Endothelial cell of umbilical vein (primary cell): ENCODE measurements around the gene MYOM3. TPM values are rescaled to one million over a fixed set of nuclear protein-coding genes. Genes with fewer than 3 reads are reported as not detected.

Experiments
- BruUV-seq: library from RNA; stranded (reverse); fragments of 400-500 nt; replicated peaks from 2 replicates; lab custom pipeline; 2021; lab: Mats Ljungman, UMichigan
- CTCF ChIA-PET: fragments of 300-600, 350-600 bp; sonication (Branson Sonifier 250); formaldehyde crosslinking; loops from one replicate; lab custom pipeline; 2021; ENCODE audit warnings: antibody characterized with exemption, inconsistent platforms; lab: Charles Lee
- POLR2A ChIA-PET: fragments of 300-600, 350-600 bp; sonication (Branson Sonifier 250); formaldehyde crosslinking; loops from one replicate; lab custom pipeline; 2021; ENCODE audit warnings: antibody characterized with exemption, inconsistent platforms; lab: Charles Lee
- DNase-seq: peaks from one replicate; pipeline ENCODE4 v3.0.0-alpha.2; 2011; ENCODE audit warnings: low read depth, low spot score
- FAIRE-seq: peaks from 2 replicates; lab custom pipeline; 2011; peaks lifted over from hg19 to GRCh38; lab: Jason Lieb, UNC
- H2AFZ ChIP-seq: 2 replicates; pipeline ENCODE4 v1.6.0; 2012; ENCODE audit warnings: low read depth, low read length, control low read depth, inconsistent platforms
- H3K27ac ChIP-seq: 2 replicates; pipeline ENCODE4 v1.5.1; 2011; ENCODE audit warnings: low read depth, mild to moderate bottlenecking, control low read depth, low read length, moderate library complexity; ENCODE audit not compliant: insufficient read depth
- H3K27me3 ChIP-seq, 2 experiments: 2 replicates each; pipeline versions ENCODE4 v1.6.0 to v1.6.1; 2011; ENCODE audit warnings: low read length in 2 of 2, mixed read lengths in 1 of 2; ENCODE audit not compliant: control insufficient read depth in 2 of 2, insufficient read depth in 2 of 2
- H3K36me3 ChIP-seq, 2 experiments: 2 replicates in 1 of 2; 3 replicates in 1 of 2; pipeline ENCODE4 v1.5.1; 2011; ENCODE audit warnings: low read length in 2 of 2, mild to moderate bottlenecking in 1 of 2, moderate library complexity in 1 of 2; ENCODE audit not compliant: control insufficient read depth in 2 of 2, insufficient read depth in 2 of 2; ENCODE audit errors: extremely low read depth in 1 of 2
- H3K4me1 ChIP-seq: 3 replicates; pipeline ENCODE4 v1.5.1; 2011; ENCODE audit warnings: mild to moderate bottlenecking, low read length; ENCODE audit not compliant: control insufficient read depth, insufficient read depth; ENCODE audit errors: extremely low read depth
- H3K4me2 ChIP-seq: 2 replicates; pipeline ENCODE4 v1.6.1; 2011; ENCODE audit warnings: low read length, control low read depth, mixed read lengths; ENCODE audit not compliant: insufficient read depth
- H3K4me3 ChIP-seq, 3 experiments: fragments of 200-600 bp in 1 of 3; sonication (generic), shearing (Covaris generic) in 1 of 3; replicated peaks in 1 of 3; 2 replicates each; pipeline ENCODE4 v1.5.1; 2011 to 2016; ENCODE audit warnings: control low read depth in 3 of 3, low read length in 3 of 3, mild to moderate bottlenecking in 2 of 3, inconsistent platforms in 1 of 3, low read depth in 1 of 3, moderate library complexity in 1 of 3; ENCODE audit not compliant: insufficient read depth in 1 of 3
- H3K79me2 ChIP-seq: 2 replicates; pipeline ENCODE4 v1.6.0; 2012; ENCODE audit warnings: low read length, inconsistent platforms; ENCODE audit not compliant: control insufficient read depth, insufficient read depth
- H3K9ac ChIP-seq: replicated peaks from 2 replicates; pipeline ENCODE3; 2011; ENCODE audit warnings: low read length, control low read depth; ENCODE audit not compliant: insufficient read depth; ENCODE audit errors: extremely low read depth
- H3K9me1 ChIP-seq: replicated peaks from 3 replicates; pipeline ENCODE4 v1.6.0; 2011; ENCODE audit warnings: mild to moderate bottlenecking, low read length; ENCODE audit not compliant: control insufficient read depth, insufficient read depth; ENCODE audit errors: extremely low read depth
- H3K9me3 ChIP-seq: replicated peaks from 2 replicates; pipeline ENCODE4 v1.5.1; 2012; ENCODE audit warnings: low read length, inconsistent platforms; ENCODE audit not compliant: control insufficient read depth, insufficient read depth
- H4K20me1 ChIP-seq: replicated peaks from 2 replicates; pipeline ENCODE3; 2011; ENCODE audit warnings: mild to moderate bottlenecking, low read length; ENCODE audit not compliant: control insufficient read depth, insufficient read depth; ENCODE audit errors: extremely low read depth
- CTCF ChIP-seq, 2 donors: IDR thresholded peaks; 1 replicate in 1 of 2; 2 replicates in 1 of 2; pipeline ENCODE4 v1.5.1; 2011; ENCODE audit warnings: low read length in 2 of 2, mild to moderate bottlenecking in 2 of 2, moderate library complexity in 2 of 2, control low read depth in 1 of 2, inconsistent platforms in 1 of 2, low read depth in 1 of 2; ENCODE audit not compliant: insufficient read depth in 1 of 2; ENCODE audit errors: extremely low read depth in 1 of 2
- EZH2 ChIP-seq: IDR thresholded peaks from 2 replicates; pipeline ENCODE4 v1.6.1; 2012; ENCODE audit warnings: borderline replicate concordance, low read depth, mild to moderate bottlenecking, moderate library complexity, low read length, inconsistent platforms; ENCODE audit not compliant: severe bottlenecking
- FOS ChIP-seq: IDR thresholded peaks from 2 replicates; pipeline ENCODE4 v1.6.1; 2011; ENCODE audit warnings: mild to moderate bottlenecking, low read length, moderate library complexity, borderline replicate concordance; ENCODE audit not compliant: insufficient read depth
- MAX ChIP-seq: IDR thresholded peaks from 2 replicates; pipeline ENCODE4 v1.6.1; 2011; ENCODE audit not compliant: insufficient read depth, insufficient read length
- POLR2A ChIP-seq: IDR thresholded peaks from 2 replicates; pipeline ENCODE4 v1.6.1; 2012; ENCODE audit warnings: low read depth, mild to moderate bottlenecking, control low read depth, low read length
- POLR2AphosphoS5 ChIP-seq: IDR thresholded peaks from 2 replicates; pipeline ENCODE4 v1.6.1; 2012; ENCODE audit warnings: low read depth, mild to moderate bottlenecking, control low read depth, low read length, moderate library complexity; ENCODE audit not compliant: insufficient read depth
- dilution Hi-C: fragments of 300-500 bp; cut with MboI; formaldehyde crosslinking; loops from one replicate; pipeline ENCODE4 v1.15.0; 2019; ENCODE audit warnings: low sequenced_read_pairs; ENCODE audit not compliant: extremely low pct_ligation_motif_present
- intact Hi-C: fragments of 100-400 bp; cut with micrococcal nuclease; formaldehyde crosslinking; loops from one replicate; pipeline ENCODE4 v1.10.0; 2022
- polyA plus RNA-seq, 4 experiments: library from polyadenylated mRNA; depleted of rRNA in 3 of 4; stranded (reverse) in 3 of 4; unstranded in 1 of 4; fragments of >200 nt; gene quantifications; 2 replicates each; pipeline versions ENCODE4 v1.2.1 to v1.2.3, GENCODE V29; 2011 to 2012; ENCODE audit warnings: missing spikeins in 1 of 4
- total RNA-seq: library from RNA; stranded (reverse); gene quantifications from 2 replicates; pipeline ENCODE4 v1.2.3, GENCODE V29; 2021

The MYOM3 gene
- total and polyA plus RNA-seq, 2 donors (not counting 3 experiments of a cell fraction or from before 2014, with no cell fraction given) = 0.11 to 0.40 TPM

- TF ChIP-seq POLR2AphosphoS5 (no peak), CTCF (IDR thresholded peaks at IDR 0.05; ENCODE audit: extremely low read depth in 1 of 2, insufficient read depth in 1 of 2, low read depth in 1 of 2, low read length in 2 of 2) (peak; percentile 79 to 94), MAX (no peak), FOS (no peak), EZH2 (no peak), POLR2A (no peak)
- Histone ChIP-seq H3K9me3 (no peaks in the 10 kb centered on the region), H3K27me3 (peaks cover 11% of the 10 kb centered on the region in 2 experiments), H3K4me3 (peak overlapping the region in 1 of 3 experiments; percentile 19), H3K9me1 (no peaks in the 10 kb centered on the region), H3K36me3 (no peaks in the 10 kb centered on the region), H2AFZ (peak overlapping the region; percentile 82), H4K20me1 (no peaks in the 10 kb centered on the region), H3K79me2 (no peaks in the 10 kb centered on the region), H3K4me2 (peak overlapping the region; percentile 66), H3K4me1 (peaks cover 11% of the 10 kb centered on the region), H3K27ac (no peak overlapping the region), H3K9ac (no peak overlapping the region)
- dilution Hi-C loops (no loop called here), intact Hi-C loops (loop anchor here (1.0 to 5.0 kb wide), 3 partner anchors 79 to 437 kb away; no protein-coding TSS in a partner anchor)
- ChIA-PET CTCF (interaction anchor here (0.6 to 2.8 kb wide), 53 partner anchors 8 to 492 kb away, joined by 3 to 81 read pairs (median 4); partner anchors contain the start of genes MYOM3 and NIPAL3), POLR2A (interaction anchor here (0.6 kb wide), 1 partner anchor 227 kb away, joined by 5 read pairs; no protein-coding TSS in a partner anchor)
- no TSS peak for BruUV-seq
- FAIRE-seq (peak; percentile 62), DNase-seq (peak; percentile 83)
These were observed 38.6 kb upstream of the MYOM3 start for GRCh38 chr1:24150234-24151174.
